GM19467 (cell line): ENCODE results near the gene STRN4.
"Not testable (repeated sequence)": the region's sequence is repeated elsewhere in the genome, so short reads cannot be mapped to it uniquely, and the experiment has no call there.

Experiments
- ATAC-seq: cut with Tn5 transposase; IDR thresholded peaks from one replicate; pipeline ENCODE4 v1.9.1; 2021; ENCODE audit warnings: mild to moderate bottlenecking, moderate library complexity; ENCODE audit not compliant: unreplicated experiment

Gene STRN4

DNA sequence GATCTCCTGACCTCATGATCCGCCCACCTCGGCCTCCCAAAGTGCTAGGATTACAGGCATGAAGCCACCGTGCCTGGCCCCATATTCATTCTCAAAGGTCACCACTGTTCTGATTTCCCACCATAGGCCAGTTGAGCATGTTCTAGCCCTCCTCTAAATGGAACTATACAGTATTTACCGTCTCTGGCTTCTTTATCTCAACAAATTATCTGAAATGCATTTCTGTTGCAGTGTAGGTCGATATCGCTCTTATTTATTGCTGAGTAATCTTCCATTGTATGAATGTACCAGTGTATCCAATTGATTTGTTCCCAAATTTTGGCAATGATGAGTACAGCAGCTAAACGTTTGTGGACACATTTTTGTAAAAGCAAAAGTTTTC is 26.8 kb upstream of the STRN4 start:
- ATAC-seq, result no peak

DNA sequence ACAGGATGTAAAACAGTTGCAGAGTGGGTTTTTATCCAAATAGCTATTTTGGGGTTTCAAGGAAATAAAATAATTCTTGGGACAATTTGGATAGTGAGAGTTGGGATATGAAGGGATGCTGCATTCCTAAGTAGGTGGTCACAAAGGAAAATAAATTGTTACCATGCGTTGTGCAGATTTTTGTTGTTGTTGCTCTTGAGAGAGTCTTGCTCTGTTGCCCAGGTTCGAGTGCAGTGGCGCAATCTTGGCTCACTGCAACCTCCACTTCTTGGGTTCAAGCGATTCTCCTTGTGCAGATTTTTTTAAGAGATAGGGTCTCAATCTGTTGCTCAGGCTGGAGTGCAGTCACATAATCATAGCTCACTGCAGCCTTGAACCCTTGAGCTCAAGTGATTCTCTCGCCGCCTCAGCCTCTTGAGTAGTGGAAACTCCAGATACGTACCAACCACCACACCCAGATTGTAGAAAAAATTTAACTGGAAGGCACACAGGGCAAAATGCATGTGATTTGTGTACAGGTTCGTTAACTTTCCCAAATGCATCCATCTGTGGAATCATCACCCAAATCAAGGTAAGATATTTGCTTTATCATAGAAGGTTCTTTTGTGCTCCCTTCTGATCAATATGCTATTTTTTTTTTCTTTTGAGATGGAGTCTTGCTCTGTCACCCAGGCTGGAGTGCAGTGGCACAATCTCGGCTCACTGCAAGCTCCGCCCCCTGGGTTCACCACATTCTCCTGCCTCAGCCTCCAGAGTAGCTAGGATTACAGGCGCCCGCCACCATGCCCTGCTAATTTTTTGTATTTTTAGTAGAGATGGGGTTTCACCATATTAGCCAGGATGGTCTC is 26.1 kb upstream of the STRN4 start:
- ATAC-seq, result no peak

DNA sequence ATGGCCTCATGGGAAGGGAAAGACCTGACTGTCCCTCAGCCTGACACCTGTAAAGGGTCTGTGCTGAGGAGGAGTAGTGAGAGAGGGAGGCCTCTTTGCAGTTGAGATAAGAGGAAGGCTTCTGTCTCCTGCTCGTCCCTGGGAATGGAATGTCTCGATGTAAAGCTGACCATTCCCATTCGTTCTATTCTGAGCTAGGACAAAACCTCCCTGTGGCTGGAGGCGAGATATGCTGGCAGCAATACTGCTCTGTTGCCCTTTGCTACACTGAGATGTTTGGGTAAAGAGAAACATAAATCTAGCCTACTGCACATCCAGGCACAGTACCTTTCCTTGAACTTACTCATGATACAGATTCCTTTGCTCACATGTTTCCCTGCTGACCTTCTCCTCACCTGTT is 22.5 kb upstream of the STRN4 start:
- not testable (repeated sequence) for ATAC-seq

GRCh38 chr19:46766569-46767317 is 20.5 kb upstream of the STRN4 start:
- no peak for ATAC-seq

DNA sequence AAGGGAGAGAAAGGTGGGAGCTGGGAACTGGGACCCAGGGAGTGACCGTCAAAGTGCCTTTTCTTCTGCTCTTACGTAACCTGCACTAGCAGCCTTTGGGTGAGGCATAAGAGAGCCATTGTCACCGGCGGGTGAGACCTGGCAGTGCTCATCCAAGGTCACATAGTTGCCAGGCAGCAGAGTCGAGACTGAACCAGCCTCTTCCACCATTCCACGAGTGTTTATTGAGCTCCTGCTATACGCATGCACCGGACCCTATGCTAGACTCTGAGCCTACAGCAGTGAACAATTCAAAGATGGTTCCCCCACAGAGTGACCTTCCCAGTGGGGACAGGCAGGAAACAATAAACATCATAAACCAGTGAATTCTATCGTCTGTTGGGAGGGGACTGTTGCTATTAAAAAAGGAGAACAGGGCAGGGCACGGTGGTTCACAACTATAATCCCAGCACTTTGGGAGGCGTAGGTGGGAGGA is 18.6 kb upstream of the STRN4 start:
- ATAC-seq, result no peak

- ATAC-seq, result no peak
Observed at GRCh38 chr19:46762245-46762890, 16.1 kb upstream of the STRN4 start.

GRCh38 chr19:46761418-46761831 is 15.2 kb upstream of the STRN4 start:
- ATAC-seq, result no peak

DNA sequence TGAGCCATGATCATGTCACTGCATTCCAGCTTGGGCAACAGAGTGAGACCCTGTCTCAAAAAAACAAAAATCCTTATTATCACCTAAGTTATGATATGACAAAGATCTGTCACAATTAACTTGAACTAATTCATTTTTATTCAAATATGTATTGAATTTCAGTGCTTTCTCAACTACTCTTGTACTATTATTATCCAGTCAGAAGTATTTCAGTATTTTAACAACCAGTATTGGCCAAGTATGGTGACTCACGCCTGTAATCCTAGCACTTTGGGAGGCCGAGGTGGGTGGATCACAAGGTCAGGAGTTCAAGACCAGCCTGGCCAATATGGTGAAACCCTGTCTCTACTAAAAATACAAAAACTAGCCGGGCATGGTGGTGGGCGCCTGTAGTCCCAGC is 14.6 kb upstream of the STRN4 start:
- not testable (repeated sequence) for ATAC-seq

DNA sequence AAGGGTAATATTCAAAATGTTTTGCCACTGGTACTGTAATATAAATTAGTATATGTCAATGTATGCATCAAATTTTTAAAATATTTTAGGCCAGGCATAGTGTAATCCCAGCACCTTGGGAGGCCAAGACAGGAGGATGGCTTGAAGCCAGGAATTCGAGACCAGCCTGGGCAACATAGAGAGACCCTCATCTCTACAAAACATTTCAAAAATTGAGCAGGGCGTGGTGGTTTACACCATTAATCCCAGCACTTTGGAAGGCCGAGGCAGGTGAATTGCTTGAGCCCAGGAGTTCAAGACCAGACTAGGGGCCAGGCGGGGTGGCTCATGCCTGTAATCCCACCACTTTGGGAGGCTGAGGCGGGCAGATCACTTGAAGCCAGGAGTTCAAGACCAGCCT is 14.1 kb upstream of the STRN4 start:
- ATAC-seq, result no peak

GRCh38 chr19:46759817-46760333 is 13.6 kb upstream of the STRN4 start:
- no peak for ATAC-seq

GRCh38 chr19:46759206-46759605 is 13.0 kb upstream of the STRN4 start:
- ATAC-seq, result no peak

GRCh38 chr19:46756544-46756888 is 10.3 kb upstream of the STRN4 start:
- no peak for ATAC-seq

- ATAC-seq, result no peak
Observed at GRCh38 chr19:46755853-46756543, 9.7 kb upstream of the STRN4 start.

- ATAC-seq, result no peak
Observed at GRCh38 chr19:46755077-46755852, 9.0 kb upstream of the STRN4 start.

DNA sequence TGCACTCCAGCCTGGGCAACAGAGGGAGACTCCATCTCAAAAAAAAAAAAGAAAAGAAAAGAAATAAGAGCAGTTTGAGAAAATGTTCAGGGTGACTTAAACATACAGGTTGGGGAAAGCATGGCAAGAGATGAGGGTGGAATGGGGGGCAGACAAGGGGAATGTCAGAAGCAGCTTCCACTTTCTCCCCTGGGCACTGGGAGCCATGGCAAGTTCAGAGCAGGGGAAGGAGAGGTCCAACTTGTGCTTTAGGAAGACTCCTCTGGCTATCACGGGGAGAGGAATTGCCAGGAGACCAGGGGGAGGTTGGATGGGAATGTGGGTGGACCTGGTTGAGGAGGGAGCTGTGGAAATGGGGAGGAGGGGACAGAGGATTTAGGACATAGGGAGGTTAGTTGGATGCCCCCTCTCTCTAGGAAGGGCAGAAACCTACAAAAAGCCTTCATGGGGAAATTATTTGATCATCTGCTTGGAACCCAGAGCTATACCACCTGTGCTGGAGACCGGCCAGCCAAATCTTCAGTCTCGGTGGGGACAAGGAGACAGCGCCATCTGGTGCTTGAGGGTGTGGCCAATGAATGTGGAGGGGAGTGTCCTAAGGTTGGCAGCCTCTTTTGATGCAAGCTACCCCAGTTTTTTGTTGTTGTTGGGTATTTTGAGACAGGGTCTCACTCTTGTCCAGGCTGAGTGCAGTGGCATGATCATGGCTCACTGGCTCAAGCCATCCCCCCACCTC is 7.3 kb upstream of the STRN4 start:
- ATAC-seq, result no peak

DNA sequence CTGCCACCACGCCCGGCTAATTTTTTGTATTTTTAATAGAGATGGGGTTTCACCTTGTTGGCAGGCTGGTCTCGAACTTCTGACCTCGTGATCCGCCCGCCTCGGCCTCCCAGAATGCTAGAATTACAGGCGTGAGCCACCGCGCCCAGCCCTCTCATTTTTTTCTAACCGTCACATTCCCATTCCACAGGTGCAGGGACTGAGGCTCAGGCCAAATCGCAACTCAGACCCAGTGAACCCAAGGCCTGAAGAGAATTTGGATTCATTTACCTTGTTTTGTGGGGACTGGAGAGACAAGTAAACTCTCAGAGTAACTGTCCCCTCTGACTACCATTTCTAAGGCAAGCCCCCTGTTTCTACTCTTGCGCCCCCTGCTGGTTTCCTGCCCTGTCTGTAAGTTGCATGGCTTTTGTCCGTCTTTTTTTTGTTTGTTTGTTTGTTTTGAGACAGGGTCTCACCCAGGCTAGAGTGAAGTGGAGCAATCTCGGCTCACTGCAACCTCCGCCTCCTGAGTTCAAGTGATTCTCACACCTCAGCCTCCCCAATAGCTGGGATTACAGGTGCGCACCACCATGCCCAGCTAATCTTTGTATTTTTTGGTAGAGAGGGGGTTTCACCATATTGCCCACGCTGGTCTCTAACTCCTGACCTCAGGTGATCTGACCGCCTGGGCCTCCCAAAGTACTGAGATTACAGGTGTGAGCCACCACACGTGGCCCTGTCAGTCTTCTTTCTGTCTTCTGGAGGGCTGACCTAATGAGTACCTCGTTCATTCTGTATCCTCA is 2.3 kb upstream of the STRN4 start:
- no peak for ATAC-seq

DNA sequence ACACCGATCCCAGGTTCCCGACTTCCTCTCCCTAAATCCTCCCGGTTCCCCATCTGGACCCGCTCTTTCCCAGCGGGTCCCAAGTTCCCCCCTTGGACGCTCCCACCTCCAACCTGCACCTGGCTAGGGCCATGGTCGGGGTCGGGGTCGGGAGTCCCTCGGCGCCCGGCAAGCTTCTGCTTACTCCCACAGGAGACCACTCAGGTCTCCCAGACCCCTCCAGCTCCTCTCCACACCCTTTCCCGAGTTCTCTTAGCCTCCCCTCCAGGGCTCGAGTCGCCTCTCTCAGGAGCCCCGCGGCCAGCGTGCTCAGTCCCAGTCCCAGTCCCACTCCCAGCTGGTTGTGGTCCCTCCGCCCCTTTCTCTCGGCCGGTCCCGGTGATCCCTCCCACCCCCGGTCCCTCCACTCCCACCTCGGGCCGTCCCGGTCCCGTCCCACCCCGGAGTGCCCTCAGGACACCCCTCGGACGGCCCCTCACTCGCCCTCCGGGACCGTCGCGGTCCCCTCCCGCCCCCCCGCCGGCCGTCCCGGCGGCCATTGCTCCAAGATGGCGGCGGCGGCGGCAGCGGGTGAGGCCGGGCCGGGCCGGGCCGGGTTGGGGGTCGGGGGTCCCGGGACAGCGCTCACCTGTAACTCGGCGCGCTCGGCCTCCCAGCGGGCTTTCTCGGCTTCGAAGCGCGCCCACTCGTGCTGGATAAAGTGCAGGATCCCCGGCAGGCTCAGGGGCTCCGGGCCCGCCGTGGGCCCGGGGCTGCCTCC is 549 bp downstream of the STRN4 start, which contains the start of gene FKRP:
Gene FKRP (plus strand): TSS at position 537 of the 760 bp plus-strand sequence. CDS start 9,394 bp downstream, outside the sequence.
- ATAC-seq, result peak; percentile 38

DNA sequence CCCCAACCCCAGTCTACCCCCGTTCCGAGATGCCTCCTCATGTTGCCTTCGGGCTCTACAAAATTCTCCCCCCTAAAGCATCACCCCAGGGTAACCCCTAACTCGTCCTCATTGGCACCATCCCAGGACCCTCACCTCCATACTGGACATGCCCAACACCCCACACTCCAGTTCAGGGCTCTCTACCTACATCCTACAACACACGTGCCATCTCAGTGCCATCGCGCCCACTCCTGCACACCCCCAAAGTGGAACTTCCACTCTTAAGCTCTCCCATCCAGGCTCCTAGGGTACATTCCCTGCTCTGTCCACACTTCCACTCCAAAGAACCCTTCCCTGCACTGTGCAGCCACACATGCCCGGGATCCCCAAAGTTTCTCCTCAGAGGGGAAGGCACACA is 1.2 kb downstream of the STRN4 start:
- ATAC-seq, result no peak
